NCI-H446 treated with DMSO at 0.1 percent for 48 hours (cell line): Measurements from ENCODE around the gene PYROXD2.

ENCODE experiments used
- DNase-seq: peaks from one replicate; lab custom pipeline; 2025; lab: John Stamatoyannopoulos, UW

PYROXD2 gene

DNA sequence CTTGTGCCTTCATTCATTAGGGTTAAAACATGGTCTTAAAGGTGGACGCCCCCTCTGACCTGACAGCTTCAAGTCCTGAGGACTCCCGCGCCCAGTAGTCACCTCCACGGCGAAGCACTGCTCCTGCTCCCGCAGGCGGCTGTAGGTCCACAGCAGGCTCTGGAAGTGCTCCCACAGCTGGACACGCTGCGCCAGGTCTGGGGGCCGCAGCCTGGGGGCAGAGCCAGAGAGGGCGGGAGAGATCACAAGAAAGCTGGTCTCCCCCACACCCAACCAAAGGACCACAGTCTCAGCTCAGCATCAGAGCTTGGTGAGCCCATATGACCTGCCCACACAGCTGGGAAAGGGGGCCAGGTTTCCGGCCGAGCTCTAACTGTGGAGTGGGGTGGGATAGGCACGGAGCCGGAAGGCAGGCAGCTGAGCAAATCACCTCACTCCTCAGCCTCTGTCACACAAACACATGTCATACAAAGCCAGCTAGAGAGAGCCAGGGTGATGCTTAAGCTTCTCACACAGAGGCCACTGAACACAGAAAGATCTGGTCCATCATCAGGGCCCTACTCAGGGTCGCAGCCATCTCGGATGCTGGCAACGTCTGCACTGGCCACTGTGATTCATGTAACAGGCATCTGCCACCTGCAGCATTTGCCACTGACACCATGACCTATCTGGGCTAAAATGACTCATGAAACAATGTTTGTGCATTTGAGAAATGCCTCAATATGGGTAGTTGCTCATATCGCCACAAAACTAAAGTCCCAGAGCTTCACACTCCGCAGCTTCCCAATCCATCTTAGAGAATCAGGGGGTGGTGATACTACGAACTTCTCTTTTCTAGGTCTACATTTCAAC lies 19.1 kb upstream of the PYROXD2 start:
- no peak for DNase-seq

DNA sequence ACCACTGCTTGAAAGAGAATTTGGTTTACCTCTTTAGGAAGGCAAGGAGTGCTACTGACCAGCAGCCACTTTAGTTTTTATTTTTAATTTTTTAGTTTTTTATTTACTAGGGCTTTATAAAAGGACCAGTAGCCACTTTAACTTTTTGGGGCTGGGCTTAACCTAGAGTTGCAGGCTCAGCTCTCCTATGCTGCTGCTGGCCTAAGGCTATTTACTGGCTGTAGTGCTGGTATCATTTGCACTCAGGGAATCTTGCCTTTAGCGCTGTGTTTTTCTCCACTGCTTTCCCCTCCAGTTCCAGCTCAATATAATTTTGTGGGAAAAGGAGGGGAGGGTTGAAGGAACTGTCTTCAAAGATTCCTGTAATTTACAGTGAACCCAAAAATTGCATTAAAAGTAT lies 18.4 kb upstream of the PYROXD2 start:
- no peak for DNase-seq

- DNase-seq = no peak
Measured at GRCh38 chr10:98432330-98432729, 17.3 kb upstream of the PYROXD2 start.

- no peak for DNase-seq
Measured at GRCh38 chr10:98431016-98431415, 16.0 kb upstream of the PYROXD2 start.

- no peak for DNase-seq
Measured at GRCh38 chr10:98430427-98430826, 15.4 kb upstream of the PYROXD2 start.

DNA sequence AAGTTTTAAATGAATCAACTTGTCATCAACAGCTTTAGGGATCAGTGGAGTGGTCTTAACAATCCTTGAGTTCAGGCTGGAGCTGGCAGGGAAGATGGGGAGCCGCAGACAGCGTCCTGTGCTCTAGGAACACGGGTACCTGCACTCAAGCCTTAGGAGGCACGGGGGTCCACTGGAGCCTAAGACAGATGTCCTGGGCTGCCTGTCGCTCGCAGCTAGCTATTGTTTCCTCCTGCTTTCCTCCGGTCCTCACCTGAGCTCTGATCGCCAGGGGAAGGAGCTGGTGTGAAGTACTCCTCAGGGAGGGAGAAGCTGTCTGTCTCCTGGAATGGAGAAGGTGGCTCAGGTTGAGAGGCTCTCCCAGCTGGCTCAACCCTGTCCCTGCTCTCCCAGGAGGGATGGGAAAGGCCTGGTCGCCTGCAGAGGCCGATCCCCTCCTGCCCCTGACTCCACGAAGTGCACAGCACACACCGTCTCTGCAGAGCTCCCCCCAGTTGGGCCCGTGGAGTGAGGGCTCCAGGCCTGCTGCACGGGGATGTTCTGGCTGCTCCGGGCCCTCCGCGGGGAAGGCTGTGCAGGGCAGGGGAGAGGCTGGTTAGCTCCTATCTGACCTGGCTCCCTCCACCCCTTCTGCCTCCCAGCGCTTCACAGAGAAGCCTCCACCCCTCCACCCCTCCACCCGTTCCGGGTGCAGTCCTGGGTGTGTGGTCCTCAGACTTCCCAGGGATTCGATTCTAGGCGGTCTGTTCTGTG lies 14.5 kb upstream of the PYROXD2 start:
- no peak for DNase-seq

- DNase-seq = no peak
Measured at GRCh38 chr10:98427011-98427515, 12.1 kb upstream of the PYROXD2 start.

DNA sequence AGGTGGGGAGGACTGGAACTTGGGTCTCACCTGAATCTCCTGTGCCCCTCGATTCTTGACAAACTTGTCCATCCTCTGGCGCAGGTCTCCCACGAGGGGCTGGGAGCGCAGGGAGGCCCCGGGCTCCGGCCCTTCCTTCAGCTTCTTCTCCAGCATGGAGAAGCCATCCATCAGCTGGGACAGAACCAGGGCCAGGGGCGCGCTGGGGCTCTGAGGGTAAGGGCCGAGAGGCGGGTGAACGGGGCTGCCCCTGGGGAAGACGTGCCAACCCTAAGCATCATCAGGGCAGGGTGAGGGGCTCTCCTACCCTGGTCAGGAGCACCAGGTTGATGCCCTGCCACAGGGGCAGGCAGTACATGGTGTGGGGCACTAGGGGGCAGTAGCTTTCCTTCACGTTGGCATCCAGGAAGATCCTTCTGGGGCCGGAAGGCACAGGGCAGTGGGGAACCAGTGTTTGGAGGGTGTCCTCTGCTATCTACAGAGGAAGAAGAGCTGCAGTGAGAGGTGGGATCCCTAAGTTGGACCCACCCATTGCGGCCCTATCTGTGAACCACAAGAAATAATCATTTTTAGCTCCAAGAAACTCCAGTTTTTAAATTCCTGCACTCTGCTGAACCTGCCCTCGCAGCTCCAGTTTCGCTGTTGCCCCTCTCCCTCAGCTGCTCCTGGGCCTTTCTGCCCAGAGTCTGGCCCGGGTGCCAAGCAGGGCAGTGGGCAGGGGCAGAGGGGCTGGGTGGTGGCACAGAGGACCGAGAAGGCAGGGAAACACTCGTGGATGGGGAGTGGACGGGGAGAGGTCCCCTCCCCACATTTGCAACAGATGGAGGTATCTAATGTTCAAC lies 10.8 kb upstream of the PYROXD2 start:
- no peak for DNase-seq

DNA sequence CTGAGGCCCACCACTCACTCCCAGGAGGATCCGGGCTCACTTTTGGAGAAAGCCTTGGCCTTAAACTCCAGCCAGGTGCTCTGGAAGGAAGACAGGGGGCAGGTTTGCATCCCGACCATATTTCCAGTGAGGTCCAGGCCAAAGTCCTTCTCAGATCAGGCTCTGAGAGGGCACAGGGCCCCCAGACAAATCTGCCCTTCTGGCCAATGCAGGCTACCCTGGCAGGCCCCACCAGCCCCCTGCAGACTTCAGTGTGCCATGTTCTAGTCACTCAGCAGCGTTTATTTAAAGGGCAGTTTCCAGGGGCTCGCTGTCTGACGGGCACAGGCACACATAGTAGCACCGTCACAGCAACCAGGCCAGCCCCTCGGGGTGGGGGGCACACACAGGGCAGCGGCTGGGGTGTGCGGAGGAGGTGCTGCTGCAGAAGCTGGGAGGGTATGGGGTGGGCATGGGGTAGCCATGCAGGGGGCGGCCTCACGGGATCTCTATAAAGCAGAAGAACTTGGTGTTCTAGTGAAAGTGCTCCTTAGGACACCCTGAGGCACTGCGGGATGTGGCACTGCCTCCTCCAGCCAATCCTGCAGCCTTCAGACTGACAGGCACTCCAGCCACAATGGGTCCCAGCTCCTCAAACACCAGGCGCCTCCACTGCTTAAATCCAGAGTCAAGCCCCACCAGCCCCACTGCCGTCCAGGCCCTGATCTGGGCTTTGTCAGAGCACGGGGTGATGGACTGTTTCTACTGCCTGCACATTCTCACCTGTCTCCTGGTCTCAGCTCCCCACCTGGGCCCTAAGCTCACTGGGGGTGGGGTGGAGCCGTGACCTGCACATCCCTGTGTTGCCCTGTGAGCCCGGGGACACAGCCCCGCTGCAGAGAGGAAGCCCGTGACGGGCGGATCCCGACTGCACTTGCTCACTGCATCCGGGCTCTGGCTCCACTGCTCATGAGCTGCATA lies 9.6 kb upstream of the PYROXD2 start:
- no peak for DNase-seq

GRCh38 chr10:98423691-98424120 lies 8.7 kb upstream of the PYROXD2 start:
- no peak for DNase-seq

DNA sequence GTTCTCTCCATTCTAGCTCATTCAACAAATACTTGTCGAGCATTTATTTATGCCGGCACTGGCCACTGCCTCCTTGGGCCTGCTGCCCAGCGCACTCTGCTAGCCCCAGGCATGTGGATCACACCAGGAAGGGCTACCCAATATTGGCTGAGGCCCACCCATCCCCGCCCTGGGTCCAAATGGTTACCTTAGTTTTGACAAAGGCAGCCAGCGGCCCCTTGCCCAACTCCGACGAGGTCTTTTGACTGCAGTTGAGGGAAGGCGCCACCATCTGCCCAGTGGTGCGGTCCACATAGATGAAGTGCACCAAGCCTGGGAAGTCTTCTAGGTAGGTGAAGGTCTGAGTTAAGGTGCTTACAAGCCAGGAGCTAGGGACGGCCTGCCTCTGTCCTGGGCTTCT lies 7.2 kb upstream of the PYROXD2 start:
- DNase-seq = no peak

- no peak for DNase-seq
Measured at GRCh38 chr10:98420786-98421185, 5.8 kb upstream of the PYROXD2 start.

DNA sequence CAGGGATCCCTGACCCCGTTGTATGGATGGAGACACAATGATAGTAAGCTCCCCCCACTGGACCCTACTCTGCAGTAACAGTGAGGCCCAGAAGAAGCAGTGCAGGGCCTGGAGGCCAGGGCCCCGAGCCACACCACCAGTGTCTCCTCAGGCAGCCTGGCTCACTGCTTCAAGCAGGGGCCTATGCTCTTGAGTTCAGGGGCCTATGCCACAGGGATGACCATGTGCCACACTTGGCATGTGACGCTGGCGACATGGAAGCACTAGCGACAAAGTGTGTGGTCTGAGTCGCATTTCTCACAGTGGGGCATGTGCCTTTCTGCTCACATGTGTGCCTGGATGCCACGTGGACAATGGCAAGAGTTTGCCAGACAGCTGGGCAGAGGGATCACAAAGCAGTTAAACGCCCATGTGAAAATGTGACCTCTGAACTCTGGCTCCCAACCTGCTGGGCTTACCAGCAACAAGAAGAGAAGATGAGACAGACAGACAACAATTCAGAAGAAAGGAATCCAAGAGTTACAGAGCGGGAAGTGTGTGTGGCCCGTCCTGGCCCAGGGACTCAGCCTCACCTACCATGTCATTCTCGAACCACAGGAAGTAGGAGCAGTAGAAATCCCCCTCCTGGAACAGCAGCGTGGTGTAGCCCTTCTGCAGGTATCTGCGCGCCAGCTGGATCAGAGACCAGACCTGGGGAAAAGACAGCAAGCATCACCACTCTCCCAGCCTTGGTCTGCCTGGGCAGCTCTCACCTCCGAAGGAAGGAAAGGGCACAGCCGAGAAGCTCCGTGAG lies 4.7 kb upstream of the PYROXD2 start:
- no peak for DNase-seq

DNA sequence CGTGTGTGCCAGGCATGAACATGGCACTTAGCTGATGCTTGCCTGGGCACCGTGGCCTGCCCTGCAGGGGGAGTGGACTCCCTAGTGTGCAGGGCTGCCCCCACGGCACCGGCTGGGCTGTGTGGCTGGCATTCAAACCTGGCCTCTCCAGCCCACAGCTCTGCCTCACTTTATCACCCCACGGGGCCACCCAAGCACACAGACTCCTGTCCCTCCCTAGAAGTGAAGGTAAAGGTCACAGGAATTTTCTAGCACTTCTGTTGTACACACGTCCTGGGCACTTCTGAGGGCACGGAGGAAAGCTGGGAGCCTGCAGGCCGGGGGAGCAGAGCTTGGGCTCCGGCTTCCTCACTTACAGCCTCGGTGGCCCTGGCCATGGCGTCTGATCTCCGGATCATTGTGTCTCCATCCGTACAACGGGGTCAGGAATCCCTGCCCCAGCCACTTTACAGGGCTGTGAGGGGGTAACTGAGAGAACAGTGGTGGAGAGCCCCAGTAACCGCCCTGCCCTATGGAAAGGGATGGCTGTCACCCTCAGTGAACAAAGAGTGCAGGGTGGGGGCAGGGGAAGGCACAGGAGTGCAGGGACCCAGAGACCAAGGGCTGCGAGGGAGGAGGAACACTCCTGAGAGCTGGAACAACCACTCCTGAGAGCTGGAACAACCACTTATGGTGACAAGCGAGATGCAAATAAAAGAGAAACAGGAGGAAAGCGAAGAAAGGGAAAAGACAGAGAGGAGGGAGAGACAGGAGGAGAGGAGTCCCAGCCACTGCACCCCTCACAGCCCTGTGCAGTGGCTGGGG lies 3.9 kb upstream of the PYROXD2 start:
- DNase-seq = no peak

- no peak for DNase-seq
Measured at GRCh38 chr10:98417973-98418664, 3.1 kb upstream of the PYROXD2 start.

DNA sequence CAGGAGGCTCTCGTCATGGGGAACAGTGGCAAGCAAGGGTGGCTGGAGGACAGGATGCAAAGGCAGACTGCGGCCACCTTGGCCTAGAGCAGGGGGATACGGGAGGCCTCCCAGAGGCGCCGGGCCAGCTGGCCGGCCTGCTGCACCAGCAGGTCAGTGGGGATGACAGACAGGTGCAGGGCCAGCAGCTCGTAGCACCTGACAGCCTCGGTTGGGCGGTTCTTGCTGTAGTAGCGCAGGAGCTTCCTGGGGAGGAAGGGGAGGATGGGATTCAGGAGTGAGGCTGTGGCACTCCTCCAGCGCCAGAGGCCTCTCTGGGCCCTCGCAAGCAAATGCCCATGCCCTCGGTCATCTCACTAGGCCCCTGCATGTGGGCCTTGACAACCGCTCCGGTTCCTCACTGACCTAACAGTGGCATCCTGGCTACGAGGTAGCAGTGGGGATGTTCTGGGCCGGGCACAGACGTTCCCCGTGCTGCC lies 2.5 kb upstream of the PYROXD2 start:
- DNase-seq = no peak

GRCh38 chr10:98416606-98417388 lies 1.8 kb upstream of the PYROXD2 start:
- DNase-seq = no peak

DNA sequence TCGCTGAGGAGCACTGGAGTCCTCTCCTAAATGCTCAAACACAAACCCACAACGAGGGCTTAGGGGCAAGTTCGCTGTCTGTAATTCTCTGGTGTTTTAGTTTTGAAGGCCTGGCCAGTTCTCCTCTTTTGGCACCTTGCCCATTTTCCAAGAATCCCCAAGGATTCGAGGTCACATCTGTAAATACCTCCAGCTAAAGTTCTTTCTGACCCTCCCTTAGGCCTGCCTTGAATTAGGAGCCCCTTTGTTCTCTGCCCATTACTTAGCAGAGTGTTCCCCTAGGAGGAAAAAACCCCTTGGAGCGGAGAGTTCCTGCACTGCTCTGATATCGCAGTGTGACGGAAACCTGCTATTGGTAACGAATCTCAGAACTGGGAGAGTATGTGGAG lies 743 bp upstream of the PYROXD2 start:
- DNase-seq = no peak
